ENCODE measurements around the gene ALOX12B.

ALOX12B gene

DNA sequence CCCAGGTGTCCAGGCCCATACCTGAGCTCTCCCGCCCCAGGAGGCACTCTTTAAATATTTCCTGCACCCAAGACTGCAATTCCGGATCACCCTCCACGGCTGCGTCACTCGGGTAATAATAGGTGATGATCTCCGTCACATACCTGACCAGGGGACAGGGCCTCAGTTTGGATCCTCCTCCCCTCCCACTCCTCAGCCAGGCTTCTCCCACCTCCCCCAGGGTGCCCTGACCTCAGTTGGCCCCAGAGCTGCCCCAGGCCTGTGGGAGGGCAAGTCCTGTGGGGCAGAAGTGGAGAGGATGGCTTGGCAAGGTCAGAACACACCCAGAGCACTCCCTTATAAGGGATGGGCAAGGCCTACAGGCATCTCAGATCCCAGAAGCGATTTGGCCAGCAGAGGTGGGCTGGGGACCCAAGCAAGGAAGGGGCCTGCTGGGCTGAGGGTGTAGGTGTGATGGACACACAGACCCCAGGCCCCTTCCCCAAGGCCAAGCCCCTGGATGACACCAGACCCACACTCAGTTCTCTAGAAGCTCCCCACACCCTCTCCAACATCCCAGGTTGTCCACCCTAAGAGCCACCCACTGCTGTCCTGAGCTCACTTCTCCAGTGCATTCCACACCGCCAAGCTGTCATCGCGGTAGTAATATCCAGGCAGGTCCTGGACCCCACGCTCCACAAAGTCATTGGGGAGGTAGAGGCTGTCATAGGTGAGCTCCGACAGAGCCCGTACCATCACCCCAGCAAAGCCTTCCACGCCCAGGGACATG is 11.8 kb downstream of the ALOX12B start:
- Histone ChIP-seq H3K9me3 (no peaks in the 10 kb centered on the region), H3K27me3 (peaks cover 31% of the 10 kb centered on the region), H3K4me3 (ENCODE audit: low read depth, low read length) (no peak overlapping the region), H3K4me1 (no peaks in the 10 kb centered on the region), H3K36me3 (no peaks in the 10 kb centered on the region)
- DNase-seq = no peak
- TF ChIP-seq, protein P1, sequence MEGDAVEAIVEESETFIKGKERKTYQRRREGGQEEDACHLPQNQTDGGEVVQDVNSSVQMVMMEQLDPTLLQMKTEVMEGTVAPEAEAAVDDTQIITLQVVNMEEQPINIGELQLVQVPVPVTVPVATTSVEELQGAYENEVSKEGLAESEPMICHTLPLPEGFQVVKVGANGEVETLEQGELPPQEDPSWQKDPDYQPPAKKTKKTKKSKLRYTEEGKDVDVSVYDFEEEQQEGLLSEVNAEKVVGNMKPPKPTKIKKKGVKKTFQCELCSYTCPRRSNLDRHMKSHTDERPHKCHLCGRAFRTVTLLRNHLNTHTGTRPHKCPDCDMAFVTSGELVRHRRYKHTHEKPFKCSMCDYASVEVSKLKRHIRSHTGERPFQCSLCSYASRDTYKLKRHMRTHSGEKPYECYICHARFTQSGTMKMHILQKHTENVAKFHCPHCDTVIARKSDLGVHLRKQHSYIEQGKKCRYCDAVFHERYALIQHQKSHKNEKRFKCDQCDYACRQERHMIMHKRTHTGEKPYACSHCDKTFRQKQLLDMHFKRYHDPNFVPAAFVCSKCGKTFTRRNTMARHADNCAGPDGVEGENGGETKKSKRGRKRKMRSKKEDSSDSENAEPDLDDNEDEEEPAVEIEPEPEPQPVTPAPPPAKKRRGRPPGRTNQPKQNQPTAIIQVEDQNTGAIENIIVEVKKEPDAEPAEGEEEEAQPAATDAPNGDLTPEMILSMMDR (IDR thresholded peaks at IDR 0.05; ENCODE audit: low read depth, low read length) = no peak

DNA sequence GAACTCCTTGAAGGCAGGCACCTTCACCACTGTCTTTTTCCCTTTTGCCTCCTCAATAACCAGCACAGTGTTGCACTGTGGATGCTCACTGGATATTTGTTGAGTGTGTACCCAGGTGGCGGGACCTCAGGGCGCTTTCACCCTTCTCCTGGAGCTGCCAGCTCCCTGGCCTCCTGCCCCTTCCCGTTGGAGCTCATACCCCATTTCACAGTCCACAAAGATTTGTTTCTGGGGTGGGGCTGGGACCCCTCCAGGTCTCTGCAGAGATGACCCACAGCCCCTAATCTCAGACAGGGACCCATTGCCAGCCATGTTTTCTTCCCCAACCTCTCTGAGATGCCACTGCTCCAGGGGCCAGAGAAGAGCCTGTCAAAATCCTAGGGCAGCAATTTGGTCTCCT is 12.4 kb downstream of the ALOX12B start:
- H3K4me1 ChIP-seq = no peaks in the 10 kb centered on the region
- no peak for DNase-seq
- TF ChIP-seq, protein P1 (IDR thresholded peaks at IDR 0.05; ENCODE audit: low read depth, low read length) = no peak
- no peaks in the 10 kb centered on the region for H3K9me3 ChIP-seq
- no peak overlapping the region for H3K4me3 ChIP-seq (ENCODE audit: low read depth, low read length)
- H3K27me3 ChIP-seq = peaks cover 31% of the 10 kb centered on the region
- H3K36me3 ChIP-seq = no peaks in the 10 kb centered on the region

DNA sequence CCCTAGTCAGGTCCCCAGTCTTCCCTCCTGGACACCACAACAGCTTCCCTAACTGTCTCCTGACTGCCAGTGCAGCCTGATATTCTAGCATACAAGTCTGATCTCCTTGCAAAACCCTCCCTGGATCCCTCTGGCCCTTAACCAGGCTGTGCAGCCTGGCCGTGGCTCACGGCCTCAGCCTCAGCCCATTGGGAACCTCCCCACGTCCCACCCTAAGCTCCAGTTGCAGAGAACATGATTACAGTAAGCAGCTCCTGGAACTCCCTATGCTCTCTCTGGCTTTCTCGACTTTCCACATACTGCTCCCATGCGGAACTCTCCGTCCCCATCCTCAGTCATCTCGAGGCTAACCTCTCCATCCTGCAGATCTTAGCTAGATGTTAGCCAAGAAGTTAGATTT is 13.0 kb downstream of the ALOX12B start:
- no peaks in the 10 kb centered on the region for H3K4me1 ChIP-seq
- no peaks in the 10 kb centered on the region for H3K9me3 ChIP-seq
- no peak for DNase-seq
- no peaks in the 10 kb centered on the region for H3K36me3 ChIP-seq
- H3K4me3 ChIP-seq (ENCODE audit: low read depth, low read length) = no peak overlapping the region
- H3K27me3 ChIP-seq = peaks cover 31% of the 10 kb centered on the region
- TF ChIP-seq, protein P1 (IDR thresholded peaks at IDR 0.05; ENCODE audit: low read depth, low read length) = no peak

DNA sequence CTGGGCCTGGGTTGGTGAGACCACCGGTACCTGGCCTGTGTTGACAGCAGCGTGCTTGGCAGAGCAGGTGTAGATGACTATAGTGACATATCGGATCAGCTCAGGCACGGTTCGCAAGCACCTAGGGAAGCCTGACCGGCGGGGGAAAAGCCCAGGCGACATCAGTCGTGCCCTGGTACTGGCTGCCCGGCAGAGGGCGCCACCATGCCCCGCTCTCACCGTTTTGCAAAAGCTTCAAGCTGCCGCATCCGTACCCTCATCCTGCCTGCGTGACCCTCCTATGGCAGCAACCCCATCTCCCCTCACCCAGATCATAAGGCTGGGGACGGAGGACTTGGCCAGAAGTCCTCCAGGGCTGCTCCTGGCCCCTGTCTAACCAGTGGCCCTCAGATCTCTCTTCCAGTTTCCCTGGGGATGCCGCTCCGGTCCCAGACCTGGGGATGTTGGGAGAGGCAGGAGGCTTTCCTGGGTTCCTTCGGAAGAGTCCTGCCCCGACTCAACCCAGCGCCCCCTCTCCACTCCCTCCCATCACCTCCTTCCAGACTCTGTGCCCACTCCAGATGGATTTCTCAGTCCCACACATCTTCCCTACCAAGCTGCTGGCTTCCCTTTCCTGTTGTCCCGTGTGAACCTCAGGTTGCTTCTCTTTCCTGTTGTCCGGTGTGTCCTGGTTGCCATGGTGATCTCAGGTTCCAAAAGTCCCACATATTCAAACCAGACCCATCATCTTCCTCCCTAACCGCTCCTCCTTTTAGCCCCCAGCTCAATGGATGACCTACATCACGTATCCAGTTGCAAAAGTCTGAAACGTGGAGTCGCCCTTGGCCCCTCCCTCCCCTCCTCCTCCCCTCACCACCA is 13.7 kb downstream of the ALOX12B start:
- TF ChIP-seq, protein P1 (IDR thresholded peaks at IDR 0.05; ENCODE audit: low read depth, low read length) = peak; percentile 73
- Histone ChIP-seq H3K36me3 (no peaks in the 10 kb centered on the region), H3K4me1 (no peaks in the 10 kb centered on the region), H3K4me3 (ENCODE audit: low read depth, low read length) (no peak overlapping the region), H3K27me3 (peaks cover 31% of the 10 kb centered on the region), H3K9me3 (no peaks in the 10 kb centered on the region)
- peak; percentile 74 for DNase-seq

DNA sequence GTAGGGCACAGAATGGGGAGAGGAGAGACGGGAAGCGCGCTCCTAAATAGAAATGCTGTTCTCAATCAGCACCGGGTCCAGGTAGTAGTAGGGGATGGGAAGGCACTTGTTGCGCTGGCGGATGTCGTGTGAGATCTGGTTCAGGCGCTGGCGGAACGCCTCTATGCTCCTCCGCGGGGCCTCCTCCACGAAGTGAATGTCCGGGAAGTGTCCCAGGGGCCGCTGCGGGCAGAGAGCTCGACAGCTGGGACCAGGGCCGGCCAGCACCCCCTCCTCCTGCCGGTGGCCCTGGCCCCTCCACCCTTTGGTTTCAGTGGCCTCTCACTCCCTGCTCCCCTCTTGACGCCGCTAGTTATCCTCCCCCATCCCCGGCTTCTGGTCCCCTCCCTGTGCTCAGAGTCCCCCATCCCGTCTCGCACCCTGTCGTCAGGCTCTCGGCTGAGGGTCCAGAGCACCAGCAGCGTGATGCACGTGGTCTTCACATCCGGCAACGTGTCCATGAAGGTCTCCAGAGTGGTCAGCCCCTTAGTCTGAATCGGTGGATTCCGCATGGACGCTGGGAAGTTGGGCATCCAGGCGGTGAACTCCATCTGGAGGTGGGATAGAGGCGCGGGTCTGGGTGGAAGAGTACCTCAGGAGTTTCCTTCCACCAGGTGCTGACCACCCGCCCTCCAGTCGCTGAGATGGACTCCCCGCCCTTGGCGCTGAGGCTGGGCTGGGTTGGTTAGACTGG is 14.6 kb downstream of the ALOX12B start:
- H3K9me3 ChIP-seq = no peaks in the 10 kb centered on the region
- H3K4me3 ChIP-seq (ENCODE audit: low read depth, low read length) = no peak overlapping the region
- no peaks in the 10 kb centered on the region for H3K36me3 ChIP-seq
- no peak for DNase-seq
- TF ChIP-seq, protein P1 (IDR thresholded peaks at IDR 0.05; ENCODE audit: low read depth, low read length) = no peak
- H3K27me3 ChIP-seq = peaks cover 31% of the 10 kb centered on the region
- H3K4me1 ChIP-seq = no peaks in the 10 kb centered on the region
